HG03103 (cell line): ENCODE results near the gene SERPINB6.
"Not testable (repeated sequence)": the region's sequence is repeated elsewhere in the genome, so short reads cannot be mapped to it uniquely, and the experiment has no call there.

Experiments used
- ATAC-seq: cut with Tn5 transposase; IDR thresholded peaks from one replicate; pipeline ENCODE4 v1.9.1; 2021; ENCODE audit warnings: low read depth; ENCODE audit not compliant: unreplicated experiment

The SERPINB6 gene

GRCh38 chr6:2971420-2972218 is at the start of gene SERPINB6:
Gene SERPINB6, minus strand, starts transcription at chr6:2971567. Its CDS starts 12,235 bp downstream, at chr6:2959332.
- no peak for ATAC-seq

DNA sequence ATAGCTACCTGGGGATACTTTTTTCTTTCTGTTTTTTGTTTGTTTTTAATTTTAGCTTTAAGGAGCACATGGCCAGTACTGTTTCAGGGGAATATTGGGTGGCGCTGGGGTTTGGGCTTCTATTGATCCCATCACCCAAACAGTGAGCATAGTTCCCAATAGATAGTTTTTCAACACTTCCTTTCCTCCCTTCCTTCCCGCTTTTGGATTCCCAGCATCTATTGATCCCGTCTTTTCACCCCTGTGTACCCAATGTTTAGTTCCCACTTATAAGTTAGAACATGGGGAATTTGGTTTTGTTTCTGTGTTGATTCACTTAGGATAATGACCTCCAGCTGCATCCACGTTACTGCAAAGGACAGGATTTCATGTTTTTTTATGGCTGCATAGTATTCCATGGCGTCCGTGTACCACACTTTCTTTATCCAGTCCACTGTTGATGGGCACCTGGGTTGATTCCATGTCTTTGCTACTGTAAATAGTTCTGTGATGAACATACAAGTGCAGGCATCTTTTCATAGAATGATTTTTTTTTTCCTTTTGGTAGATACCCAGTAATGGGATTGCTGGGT is 48.5 kb upstream of the SERPINB6 start:
- ATAC-seq = no peak

- no peak for ATAC-seq
These were observed 47.7 kb upstream of the SERPINB6 start for GRCh38 chr6:3019065-3019464.

DNA sequence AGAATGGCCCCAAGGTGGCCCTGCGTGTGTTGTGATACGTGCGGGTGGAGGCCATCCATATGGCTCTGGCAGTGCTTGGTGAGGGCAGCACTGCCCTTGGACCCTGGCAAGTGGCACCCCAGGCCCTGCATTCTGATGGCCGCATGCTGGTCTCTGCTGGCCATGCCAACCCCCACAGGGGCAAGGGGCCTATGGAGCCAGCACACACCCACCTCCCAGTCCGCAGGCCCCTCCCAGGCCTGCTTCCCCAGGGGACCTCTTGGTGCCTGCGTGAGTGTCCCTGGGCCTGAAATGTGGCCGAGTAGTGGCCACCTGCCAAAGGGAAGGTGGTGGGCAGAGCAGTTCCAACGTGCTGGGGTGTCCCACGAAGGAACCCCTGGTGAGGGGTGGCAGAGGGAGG is 45.9 kb upstream of the SERPINB6 start:
- no peak for ATAC-seq

- ATAC-seq = no peak
These were observed 45.3 kb upstream of the SERPINB6 start for GRCh38 chr6:3016473-3017280.

- ATAC-seq = no peak
These were observed 43.8 kb upstream of the SERPINB6 start for GRCh38 chr6:3015144-3015543.

DNA sequence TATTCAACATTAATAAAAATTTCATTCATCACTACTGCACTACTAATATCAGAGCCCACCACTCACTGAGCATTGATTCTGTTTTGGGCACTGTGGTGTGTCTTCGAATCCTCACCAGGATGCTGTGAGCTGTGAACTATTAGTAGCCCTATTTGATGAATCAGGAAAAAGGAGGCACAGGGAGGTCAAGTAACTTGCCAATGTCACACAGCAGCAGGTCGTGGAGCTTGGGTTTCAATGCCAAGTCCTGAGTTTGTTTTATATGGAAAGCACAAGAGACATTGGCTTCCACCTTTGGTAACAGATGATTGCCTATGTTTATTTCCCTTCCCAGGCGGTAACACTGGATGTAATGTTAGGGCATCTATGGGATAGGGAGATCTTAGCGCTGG is 43.3 kb upstream of the SERPINB6 start:
- no peak for ATAC-seq

GRCh38 chr6:3013901-3014674 is 42.7 kb upstream of the SERPINB6 start:
- no peak for ATAC-seq

DNA sequence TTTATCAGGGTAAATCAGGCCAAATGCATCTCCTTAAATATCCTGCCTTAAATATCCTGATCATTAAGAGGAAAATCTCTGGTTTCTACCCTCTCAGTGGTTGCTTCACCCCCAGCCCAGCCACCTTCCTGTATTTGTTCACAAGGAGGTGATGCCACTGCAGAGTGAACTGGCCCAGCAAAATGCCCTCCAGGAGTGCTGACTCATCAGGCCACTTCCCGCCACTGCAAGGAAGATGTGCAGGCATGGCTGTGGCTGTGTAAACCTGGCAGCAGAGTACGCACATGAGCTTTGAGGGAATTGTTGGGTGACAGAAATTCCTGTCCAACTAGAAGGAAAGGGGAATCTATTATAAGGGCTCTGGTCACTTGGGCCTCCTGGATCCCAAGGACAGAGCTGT is 42.1 kb upstream of the SERPINB6 start:
- ATAC-seq = no peak

DNA sequence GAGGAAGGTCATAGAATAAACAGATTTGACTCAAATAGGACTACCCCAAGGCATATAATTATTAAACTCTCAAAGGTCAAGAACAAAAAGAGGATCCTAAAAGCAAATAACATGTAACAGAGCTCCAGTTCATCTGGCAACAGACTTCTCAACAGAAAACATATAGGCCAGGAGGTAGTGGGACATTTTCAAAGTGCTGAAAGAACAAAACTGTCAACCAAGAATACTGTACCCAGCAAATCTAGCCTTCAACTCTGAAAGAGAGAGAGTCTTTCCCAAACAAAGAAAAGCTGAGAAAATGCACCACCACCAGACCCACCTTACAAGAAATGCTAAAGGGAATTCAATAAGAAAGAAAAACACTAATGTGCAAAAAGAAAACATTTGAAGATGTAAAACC is 40.2 kb upstream of the SERPINB6 start:
- ATAC-seq = no peak

DNA sequence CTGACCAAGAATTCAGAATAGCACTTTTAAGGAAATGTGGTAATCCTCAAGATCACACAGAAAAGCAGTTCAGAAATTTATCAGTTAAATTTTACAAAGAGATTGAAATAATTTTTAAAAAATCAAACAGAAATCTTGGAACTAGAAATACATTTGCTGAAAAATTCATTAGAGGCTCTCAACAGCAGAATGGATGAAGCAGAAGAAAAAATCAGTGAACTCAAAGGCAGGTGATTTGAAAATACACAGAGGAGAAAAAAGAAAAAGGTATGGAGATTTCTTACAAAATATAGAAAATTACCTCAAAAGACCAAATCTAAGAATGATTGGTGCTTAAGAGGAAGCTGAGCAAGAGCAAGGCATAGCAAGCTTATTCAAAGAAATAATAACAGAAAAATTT is 39.8 kb upstream of the SERPINB6 start:
- ATAC-seq = no peak

GRCh38 chr6:3009930-3010329 is 38.6 kb upstream of the SERPINB6 start:
- no peak for ATAC-seq

DNA sequence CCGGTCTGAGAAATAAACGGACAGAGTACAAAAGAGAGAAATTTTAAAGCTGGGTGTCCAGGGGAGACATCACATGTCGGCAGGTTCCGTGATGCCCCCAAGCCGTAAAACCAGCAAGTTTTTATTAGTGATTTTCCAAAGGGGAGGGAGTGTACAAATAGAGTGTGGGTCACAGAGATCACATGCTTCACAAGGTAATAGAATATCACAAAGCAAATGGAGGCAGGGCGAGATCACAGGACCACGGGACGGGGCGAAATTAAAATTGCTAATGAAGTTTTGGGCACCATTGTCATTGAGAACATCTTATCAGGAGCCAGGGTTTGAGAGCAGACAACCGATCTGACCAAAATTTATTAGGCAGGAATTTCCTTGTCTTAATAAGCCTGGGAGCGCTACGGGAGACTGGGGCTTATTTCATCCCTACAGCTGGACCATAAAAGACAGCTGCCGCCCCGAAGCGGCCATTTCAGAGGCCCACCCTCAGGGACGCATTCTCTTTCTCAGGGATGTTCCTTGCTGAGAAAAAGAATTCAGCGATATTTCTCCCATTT is 37.4 kb upstream of the SERPINB6 start:
- not testable (repeated sequence) for ATAC-seq

DNA sequence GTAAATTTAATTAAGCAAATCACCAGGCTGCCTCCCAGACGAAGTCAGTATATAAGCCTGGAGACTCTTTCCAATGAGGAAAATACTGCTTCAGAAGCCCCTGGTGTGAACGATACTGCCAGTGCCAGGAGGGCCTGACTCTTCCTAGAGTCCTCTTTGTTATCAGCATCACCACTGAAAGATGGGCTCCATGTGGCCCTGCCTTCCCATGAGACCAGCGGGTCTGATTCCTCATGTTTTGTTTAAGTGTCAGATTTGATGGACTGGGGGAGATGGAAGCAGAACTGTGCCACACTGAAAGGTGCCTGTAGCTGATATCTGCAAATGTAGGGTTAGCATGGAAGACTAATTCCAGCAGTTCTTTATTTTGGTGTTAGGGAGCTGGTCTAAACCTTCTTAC is 36.2 kb upstream of the SERPINB6 start:
- ATAC-seq = no peak

DNA sequence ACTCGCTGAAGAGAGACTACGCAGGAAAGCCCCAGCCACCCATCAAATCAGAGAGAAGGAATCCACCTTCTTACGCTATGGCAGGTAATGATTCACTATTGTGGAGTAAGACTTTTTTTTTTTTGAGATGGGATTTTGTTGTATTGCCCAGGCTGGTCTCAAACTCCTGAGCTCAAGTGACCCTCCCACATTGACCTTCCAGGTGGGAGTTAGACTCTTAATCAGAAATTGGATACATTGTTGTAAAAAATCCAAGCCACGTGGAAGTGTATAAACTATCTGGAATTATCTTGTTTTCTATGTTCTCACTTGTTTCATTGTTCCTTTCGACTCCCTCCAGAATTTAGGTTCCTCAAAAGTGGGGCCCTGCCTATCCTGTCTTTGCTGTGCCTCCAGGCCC is 35.1 kb upstream of the SERPINB6 start:
- no peak for ATAC-seq

- ATAC-seq = no peak
These were observed 34.5 kb upstream of the SERPINB6 start for GRCh38 chr6:3005874-3006273.

DNA sequence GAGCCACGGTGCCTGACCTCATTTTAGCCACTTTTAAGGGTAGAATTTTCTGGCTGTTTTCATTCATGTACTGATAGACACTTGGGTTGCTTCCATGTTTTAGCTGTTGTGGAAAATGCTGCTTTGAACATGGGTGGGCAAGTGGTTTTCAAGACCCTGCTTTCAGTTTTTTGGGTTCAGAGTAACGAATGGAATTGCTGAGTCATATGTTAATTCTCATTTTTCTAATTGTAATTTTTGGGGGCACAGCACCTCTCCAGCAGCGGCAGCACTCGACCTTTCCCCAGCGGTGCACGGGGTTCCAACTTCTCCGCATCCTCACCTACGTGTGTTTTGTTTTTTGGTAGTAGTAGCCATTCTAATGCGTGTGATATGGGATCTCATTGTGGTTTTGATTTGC is 33.7 kb upstream of the SERPINB6 start:
- ATAC-seq = no peak

DNA sequence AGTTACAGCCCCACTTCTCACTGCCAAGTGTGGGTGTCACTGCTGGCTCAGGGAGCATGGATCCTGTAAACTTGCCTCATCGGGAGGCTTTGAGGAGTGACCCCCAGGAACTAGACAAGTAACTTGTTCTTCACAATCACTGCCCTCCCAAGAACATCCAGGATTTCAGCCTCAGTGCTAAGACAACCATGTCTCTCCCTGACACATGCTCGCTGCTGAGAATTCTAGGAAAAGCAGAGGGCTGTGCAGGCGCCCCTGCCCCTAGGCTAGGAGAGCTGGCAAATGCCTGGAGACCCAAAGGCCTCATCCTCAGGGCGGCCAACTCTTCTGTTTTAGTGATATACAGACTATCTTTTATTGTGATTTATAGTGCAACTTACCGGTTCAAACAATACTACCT is 31.9 kb upstream of the SERPINB6 start:
- ATAC-seq = not testable (repeated sequence)

DNA sequence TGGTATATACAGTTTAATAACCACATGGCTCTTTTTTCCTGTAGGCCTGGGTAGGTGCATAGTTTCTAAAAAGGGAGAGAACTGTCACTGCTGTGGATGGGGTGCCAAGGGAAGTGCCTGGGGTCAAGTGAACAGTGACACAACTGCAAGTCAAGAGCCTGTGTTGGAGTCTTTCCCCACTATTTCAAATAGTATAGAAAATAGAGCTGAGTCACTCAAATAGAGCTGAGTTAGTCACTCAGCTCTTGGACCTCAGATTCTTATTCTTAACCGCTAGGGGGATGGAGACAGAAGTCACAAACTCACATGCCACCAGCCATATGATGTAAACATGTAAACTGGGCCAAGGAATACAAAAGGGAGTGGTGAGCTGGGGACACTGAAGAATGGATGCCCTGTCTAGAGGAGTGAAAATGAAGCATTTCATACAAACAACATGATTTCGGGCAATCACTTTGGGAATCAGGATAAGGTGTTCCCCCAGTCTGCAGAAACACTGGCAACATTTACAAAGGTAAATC is 30.5 kb upstream of the SERPINB6 start:
- ATAC-seq = no peak

GRCh38 chr6:3001146-3001772 is 29.9 kb upstream of the SERPINB6 start:
- ATAC-seq = no peak
